GM12865 (cell line): ENCODE data around the gene NTNG1.

ENCODE experiments used
- DNase-seq: peaks from one replicate; pipeline ENCODE4 v3.0.0; 2010; ENCODE audit warnings: low read depth
- H3K4me3 ChIP-seq: 2 replicates; pipeline ENCODE4 v1.5.1; 2011; ENCODE audit warnings: mild to moderate bottlenecking, low read depth, low read length, control low read depth
- CTCF ChIP-seq: IDR thresholded peaks from 2 replicates; pipeline ENCODE4 v1.5.1; 2011; ENCODE audit warnings: low read length, control low read depth, low read depth, inconsistent platforms; ENCODE audit not compliant: insufficient read depth; ENCODE audit errors: missing control alignments

The NTNG1 gene

GRCh38 chr1:107188160-107188559 lies 47.3 kb downstream of the NTNG1 start:
- no peak overlapping the region for H3K4me3 ChIP-seq
- no peak for TF ChIP-seq CTCF
- DNase-seq = no peak

- no peak for DNase-seq
- H3K4me3 ChIP-seq = no peak overlapping the region
- no peak for TF ChIP-seq CTCF
Measured at GRCh38 chr1:107194380-107194779, 53.5 kb downstream of the NTNG1 start.

- no peak for DNase-seq
- H3K4me3 ChIP-seq = no peak overlapping the region
- TF ChIP-seq CTCF = no peak
Measured at GRCh38 chr1:107195476-107195875, 54.6 kb downstream of the NTNG1 start.

- peak; percentile 83 for DNase-seq
- peak; percentile 59 for TF ChIP-seq CTCF
- no peak overlapping the region for H3K4me3 ChIP-seq
Measured at GRCh38 chr1:107196973-107197562, 56.2 kb downstream of the NTNG1 start.

DNA sequence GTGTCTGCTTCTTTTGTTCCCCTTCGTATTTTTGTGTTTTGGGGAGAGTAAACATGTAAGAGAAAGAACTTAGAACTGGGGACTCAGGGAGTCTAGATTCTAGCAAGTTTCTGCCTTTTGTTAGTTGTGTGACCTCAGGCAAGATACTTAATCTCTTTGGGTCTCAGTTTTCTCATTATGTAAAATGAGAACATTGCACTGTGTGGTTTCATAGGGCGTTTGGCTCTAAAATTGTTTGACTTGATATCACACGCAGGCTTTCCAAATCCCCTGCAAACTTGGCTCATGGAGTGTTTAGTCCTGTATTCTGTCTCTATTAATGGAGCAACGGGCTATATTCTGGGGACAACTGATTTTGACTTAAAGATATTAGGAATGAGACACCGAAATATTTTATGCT lies 57.7 kb downstream of the NTNG1 start:
- no peak overlapping the region for H3K4me3 ChIP-seq
- no peak for DNase-seq
- TF ChIP-seq CTCF = no peak

GRCh38 chr1:107200631-107201030 lies 59.8 kb downstream of the NTNG1 start:
- no peak overlapping the region for H3K4me3 ChIP-seq
- no peak for DNase-seq
- no peak for TF ChIP-seq CTCF

- H3K4me3 ChIP-seq = no peak overlapping the region
- no peak for DNase-seq
- no peak for TF ChIP-seq CTCF
Measured at GRCh38 chr1:107202007-107202406, 61.2 kb downstream of the NTNG1 start.
